Stimulated activated CD8-positive, alpha-beta memory T cell treated with anti-CD3 and anti-CD28 coated beads, Interleukin-2, amount 100 ng/mL, for 48 hours (primary cell): ENCODE results near the gene ITCH.
"Not testable (repeated sequence)": the region's sequence is repeated elsewhere in the genome, so short reads cannot be mapped to it uniquely, and the experiment has no call there.

ENCODE experiments used
- DNase-seq, 2 donors: peaks; one replicate each; pipeline ENCODE4 v3.0.0-alpha.2; 2020; ENCODE audit warnings: low read depth in 2 of 2

The ITCH gene

GRCh38 chr20:34414525-34414924, 51.5 kb downstream of the ITCH start:
- not testable (repeated sequence) for DNase-seq

GRCh38 chr20:34415079-34415478, 52.0 kb downstream of the ITCH start:
- DNase-seq = no peak

GRCh38 chr20:34420146-34420545, 57.1 kb downstream of the ITCH start:
- DNase-seq = no peak

GRCh38 chr20:34420975-34421374, 57.9 kb downstream of the ITCH start:
- DNase-seq = no peak

GRCh38 chr20:34421766-34422466, 58.8 kb downstream of the ITCH start:
- DNase-seq = no peak

GRCh38 chr20:34425032-34425690, 62.1 kb downstream of the ITCH start:
- not testable (repeated sequence) for DNase-seq

- DNase-seq = no peak
Measured at GRCh38 chr20:34426026-34426425, 63.0 kb downstream of the ITCH start.

- no peak for DNase-seq
Measured at GRCh38 chr20:34427331-34427730, 64.3 kb downstream of the ITCH start.

GRCh38 chr20:34427784-34428183, 64.7 kb downstream of the ITCH start:
- DNase-seq = no peak

- DNase-seq = no peak
Measured at GRCh38 chr20:34431168-34431567, 68.1 kb downstream of the ITCH start.

GRCh38 chr20:34432663-34433062, 69.6 kb downstream of the ITCH start:
- DNase-seq = not testable (repeated sequence)

GRCh38 chr20:34433391-34433790, 70.3 kb downstream of the ITCH start:
- no peak for DNase-seq

GRCh38 chr20:34435589-34435988, 72.5 kb downstream of the ITCH start:
- DNase-seq = no peak

GRCh38 chr20:34437330-34437986, 74.4 kb downstream of the ITCH start:
- no peak for DNase-seq

- no peak for DNase-seq
Measured at GRCh38 chr20:34439168-34439567, 76.1 kb downstream of the ITCH start.

- DNase-seq = not testable (repeated sequence)
Measured at GRCh38 chr20:34441423-34441822, 78.3 kb downstream of the ITCH start.

- DNase-seq = no peak
Measured at GRCh38 chr20:34443546-34443945, 80.5 kb downstream of the ITCH start.

- DNase-seq = no peak
Measured at GRCh38 chr20:34445177-34446065, 82.3 kb downstream of the ITCH start.

- no peak for DNase-seq
Measured at GRCh38 chr20:34448517-34448916, 85.4 kb downstream of the ITCH start.

GRCh38 chr20:34449674-34450592, 86.9 kb downstream of the ITCH start:
- DNase-seq = no peak
